ENCODE data around the gene SLC22A16. TPM values are rescaled to one million over a fixed set of nuclear protein-coding genes. Genes with fewer than 3 reads are reported as not detected.

SLC22A16 gene
- total and polyA plus RNA-seq, 2 of the 13 experiments (the other 11 are each of a cell fraction or from before 2014, with no cell fraction given) = 0.04 TPM; not detected in 1

DNA sequence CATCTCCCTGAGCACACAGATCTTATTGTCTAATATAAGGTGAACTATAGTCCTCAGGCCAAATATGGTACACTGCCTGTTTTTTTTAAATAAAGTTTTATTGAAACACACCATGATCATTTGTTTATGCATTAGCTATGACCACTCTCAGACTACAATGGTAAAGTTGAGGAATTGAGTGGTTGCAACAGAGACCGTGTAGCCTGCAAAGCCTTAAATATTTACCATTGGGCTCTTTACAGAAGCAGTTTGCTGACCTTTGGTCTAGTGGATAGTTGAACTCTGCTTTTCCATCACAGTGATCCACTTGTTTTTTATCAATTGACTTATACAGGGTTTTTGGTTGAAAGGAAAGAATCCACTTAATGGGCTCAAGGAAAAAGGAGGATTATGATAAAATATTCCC, 91.0 kb downstream of the SLC22A16 start (continued):
- TF ChIP-seq SOX13 (IDR thresholded peaks at IDR 0.05) (0 out of 2 replicates have a peak, but pooled peaks have one; percentile 47), SOX13 (CRISPR knock-in tag; conservative IDR thresholded peaks at IDR 0.05 in 1 of 2, IDR thresholded peaks at IDR 0.05 in 1 of 2) (peak in 1 of 2 experiments; percentile 89; a peak in 2 of 4 replicates), ZBTB21 (CRISPR knock-in tag; IDR thresholded peaks at IDR 0.05) (no peak), SRSF4 (IDR thresholded peaks at IDR 0.05; ENCODE audit: low read depth, low read length, poor library complexity, severe bottlenecking) (no peak), SUZ12 (IDR thresholded peaks at IDR 0.05; ENCODE audit: low read depth, low read length) (no peak), FOXA3 (CRISPR knock-in tag; IDR thresholded peaks at IDR 0.05) (peak; percentile 79), ZNF12 (CRISPR knock-in tag; IDR thresholded peaks at IDR 0.05) (no peak), MAF1 (CRISPR knock-in tag; IDR thresholded peaks at IDR 0.05; ENCODE audit: borderline replicate concordance) (no peak), ZNF557 (CRISPR knock-in tag; IDR thresholded peaks at IDR 0.05) (no peak), TEAD3 (CRISPR knock-in tag; optimal IDR thresholded peaks at IDR 0.05; ENCODE audit: borderline replicate concordance) (peak; percentile 40), HDAC2 (CRISPR knock-in tag; IDR thresholded peaks at IDR 0.05) (peak; percentile 54; the same call in 1 of the 2 replicates), ZNF570 (CRISPR knock-in tag; IDR thresholded peaks at IDR 0.05; ENCODE audit: borderline replicate concordance) (no peak), ARNT (IDR thresholded peaks at IDR 0.05) (no peak), POLR2AphosphoS2 (IDR thresholded peaks at IDR 0.05; ENCODE audit: low read depth, low read length) (no peak), NCOR1 (IDR thresholded peaks at IDR 0.05; ENCODE audit: borderline replicate concordance, low read length) (peak; percentile 84; the same call in 1 of the 2 replicates), ZNF543 (CRISPR knock-in tag; IDR thresholded peaks at IDR 0.05) (no peak)
- TF ChIP-seq, protein P1, sequence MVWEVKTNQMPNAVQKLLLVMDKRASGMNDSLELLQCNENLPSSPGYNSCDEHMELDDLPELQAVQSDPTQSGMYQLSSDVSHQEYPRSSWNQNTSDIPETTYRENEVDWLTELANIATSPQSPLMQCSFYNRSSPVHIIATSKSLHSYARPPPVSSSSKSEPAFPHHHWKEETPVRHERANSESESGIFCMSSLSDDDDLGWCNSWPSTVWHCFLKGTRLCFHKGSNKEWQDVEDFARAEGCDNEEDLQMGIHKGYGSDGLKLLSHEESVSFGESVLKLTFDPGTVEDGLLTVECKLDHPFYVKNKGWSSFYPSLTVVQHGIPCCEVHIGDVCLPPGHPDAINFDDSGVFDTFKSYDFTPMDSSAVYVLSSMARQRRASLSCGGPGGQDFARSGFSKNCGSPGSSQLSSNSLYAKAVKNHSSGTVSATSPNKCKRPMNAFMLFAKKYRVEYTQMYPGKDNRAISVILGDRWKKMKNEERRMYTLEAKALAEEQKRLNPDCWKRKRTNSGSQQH (CRISPR knock-in tag; IDR thresholded peaks at IDR 0.05; ENCODE audit: low read depth) = no peak
- TF ChIP-seq, protein P2, sequence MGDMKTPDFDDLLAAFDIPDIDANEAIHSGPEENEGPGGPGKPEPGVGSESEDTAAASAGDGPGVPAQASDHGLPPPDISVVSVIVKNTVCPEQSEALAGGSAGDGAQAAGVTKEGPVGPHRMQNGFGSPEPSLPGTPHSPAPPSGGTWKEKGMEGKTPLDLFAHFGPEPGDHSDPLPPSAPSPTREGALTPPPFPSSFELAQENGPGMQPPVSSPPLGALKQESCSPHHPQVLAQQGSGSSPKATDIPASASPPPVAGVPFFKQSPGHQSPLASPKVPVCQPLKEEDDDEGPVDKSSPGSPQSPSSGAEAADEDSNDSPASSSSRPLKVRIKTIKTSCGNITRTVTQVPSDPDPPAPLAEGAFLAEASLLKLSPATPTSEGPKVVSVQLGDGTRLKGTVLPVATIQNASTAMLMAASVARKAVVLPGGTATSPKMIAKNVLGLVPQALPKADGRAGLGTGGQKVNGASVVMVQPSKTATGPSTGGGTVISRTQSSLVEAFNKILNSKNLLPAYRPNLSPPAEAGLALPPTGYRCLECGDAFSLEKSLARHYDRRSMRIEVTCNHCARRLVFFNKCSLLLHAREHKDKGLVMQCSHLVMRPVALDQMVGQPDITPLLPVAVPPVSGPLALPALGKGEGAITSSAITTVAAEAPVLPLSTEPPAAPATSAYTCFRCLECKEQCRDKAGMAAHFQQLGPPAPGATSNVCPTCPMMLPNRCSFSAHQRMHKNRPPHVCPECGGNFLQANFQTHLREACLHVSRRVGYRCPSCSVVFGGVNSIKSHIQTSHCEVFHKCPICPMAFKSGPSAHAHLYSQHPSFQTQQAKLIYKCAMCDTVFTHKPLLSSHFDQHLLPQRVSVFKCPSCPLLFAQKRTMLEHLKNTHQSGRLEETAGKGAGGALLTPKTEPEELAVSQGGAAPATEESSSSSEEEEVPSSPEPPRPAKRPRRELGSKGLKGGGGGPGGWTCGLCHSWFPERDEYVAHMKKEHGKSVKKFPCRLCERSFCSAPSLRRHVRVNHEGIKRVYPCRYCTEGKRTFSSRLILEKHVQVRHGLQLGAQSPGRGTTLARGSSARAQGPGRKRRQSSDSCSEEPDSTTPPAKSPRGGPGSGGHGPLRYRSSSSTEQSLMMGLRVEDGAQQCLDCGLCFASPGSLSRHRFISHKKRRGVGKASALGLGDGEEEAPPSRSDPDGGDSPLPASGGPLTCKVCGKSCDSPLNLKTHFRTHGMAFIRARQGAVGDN (CRISPR knock-in tag; IDR thresholded peaks at IDR 0.05) = no peak
- TF ChIP-seq, protein P3, sequence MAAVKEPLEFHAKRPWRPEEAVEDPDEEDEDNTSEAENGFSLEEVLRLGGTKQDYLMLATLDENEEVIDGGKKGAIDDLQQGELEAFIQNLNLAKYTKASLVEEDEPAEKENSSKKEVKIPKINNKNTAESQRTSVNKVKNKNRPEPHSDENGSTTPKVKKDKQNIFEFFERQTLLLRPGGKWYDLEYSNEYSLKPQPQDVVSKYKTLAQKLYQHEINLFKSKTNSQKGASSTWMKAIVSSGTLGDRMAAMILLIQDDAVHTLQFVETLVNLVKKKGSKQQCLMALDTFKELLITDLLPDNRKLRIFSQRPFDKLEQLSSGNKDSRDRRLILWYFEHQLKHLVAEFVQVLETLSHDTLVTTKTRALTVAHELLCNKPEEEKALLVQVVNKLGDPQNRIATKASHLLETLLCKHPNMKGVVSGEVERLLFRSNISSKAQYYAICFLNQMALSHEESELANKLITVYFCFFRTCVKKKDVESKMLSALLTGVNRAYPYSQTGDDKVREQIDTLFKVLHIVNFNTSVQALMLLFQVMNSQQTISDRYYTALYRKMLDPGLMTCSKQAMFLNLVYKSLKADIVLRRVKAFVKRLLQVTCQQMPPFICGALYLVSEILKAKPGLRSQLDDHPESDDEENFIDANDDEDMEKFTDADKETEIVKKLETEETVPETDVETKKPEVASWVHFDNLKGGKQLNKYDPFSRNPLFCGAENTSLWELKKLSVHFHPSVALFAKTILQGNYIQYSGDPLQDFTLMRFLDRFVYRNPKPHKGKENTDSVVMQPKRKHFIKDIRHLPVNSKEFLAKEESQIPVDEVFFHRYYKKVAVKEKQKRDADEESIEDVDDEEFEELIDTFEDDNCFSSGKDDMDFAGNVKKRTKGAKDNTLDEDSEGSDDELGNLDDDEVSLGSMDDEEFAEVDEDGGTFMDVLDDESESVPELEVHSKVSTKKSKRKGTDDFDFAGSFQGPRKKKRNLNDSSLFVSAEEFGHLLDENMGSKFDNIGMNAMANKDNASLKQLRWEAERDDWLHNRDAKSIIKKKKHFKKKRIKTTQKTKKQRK (IDR thresholded peaks at IDR 0.05; ENCODE audit: low read length) = no peak
- TF ChIP-seq, protein P4, sequence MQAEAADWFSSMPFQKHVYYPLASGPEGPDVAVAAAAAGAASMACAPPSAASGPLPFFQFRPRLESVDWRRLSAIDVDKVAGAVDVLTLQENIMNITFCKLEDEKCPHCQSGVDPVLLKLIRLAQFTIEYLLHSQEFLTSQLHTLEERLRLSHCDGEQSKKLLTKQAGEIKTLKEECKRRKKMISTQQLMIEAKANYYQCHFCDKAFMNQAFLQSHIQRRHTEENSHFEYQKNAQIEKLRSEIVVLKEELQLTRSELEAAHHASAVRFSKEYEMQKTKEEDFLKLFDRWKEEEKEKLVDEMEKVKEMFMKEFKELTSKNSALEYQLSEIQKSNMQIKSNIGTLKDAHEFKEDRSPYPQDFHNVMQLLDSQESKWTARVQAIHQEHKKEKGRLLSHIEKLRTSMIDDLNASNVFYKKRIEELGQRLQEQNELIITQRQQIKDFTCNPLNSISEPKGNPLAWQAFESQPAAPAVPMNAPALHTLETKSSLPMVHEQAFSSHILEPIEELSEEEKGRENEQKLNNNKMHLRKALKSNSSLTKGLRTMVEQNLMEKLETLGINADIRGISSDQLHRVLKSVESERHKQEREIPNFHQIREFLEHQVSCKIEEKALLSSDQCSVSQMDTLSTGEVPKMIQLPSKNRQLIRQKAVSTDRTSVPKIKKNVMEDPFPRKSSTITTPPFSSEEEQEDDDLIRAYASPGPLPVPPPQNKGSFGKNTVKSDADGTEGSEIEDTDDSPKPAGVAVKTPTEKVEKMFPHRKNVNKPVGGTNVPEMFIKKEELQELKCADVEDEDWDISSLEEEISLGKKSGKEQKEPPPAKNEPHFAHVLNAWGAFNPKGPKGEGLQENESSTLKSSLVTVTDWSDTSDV (CRISPR knock-in tag; IDR thresholded peaks at IDR 0.05) = no peak

Measured in HepG2 (cell line).